Measurements from ENCODE around the gene NEDD8.
"Not testable (repeated sequence)": the region's sequence is repeated elsewhere in the genome, so short reads cannot be mapped to it uniquely, and the experiment has no call there.

The NEDD8 gene

DNA sequence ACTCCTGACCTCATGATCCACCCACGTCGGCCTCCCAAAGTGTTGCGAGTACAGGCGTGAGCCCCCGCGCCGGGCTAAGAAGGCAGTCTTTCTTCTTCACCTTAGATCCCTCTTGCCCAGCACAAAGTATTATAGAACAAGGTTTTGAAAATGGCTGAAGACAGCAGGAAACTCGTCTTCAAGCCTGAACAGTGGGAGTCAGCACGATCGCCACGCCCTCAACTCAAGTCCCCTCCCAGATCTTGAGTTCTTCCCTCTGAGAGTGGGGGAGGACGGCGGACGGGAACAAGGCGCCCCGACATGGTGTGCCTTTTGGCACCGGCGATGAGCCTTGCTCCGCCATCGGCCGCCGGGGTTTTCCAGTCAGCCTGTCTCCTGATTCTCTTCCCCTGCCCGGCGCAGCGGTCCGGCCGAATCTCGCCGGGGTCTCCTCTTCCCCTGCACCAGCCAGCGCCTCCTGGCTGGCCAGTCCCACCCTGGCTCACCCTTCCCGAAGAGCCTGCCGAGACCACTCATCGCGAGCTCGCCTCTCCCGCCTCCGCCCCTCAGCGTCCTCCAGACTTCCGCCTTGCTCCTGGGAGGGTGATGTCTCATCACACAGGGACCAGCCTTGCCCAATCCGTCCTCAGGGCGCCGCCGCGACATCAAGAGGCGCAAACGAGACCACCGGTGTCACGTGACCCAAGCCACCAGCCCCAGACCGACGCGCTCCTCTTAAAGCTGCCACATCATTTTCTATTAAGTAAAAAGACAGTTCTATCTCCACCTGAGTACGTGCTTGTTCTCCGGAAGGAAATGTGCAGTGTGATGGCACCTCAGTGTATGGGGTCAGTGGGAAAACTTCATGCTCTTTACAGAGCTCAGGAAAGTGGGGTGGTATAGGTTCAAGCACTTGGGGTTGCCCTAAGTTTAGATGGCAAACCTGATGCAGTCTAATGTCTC, 19.0 kb downstream of the NEDD8 start, which contains the start of gene CHMP4A:
TSS of gene CHMP4A (minus strand) at position 565 of the 942 bp plus-strand sequence. CDS start at position 516, 49 bp downstream.
- Histone ChIP-seq H3K27ac (ENCODE audit: low read depth, low read length) (peak within 1 kb of the TSS; percentile 97), H3K4me3 (ENCODE audit: low read depth in 1 of 2, low read length in 2 of 2) (peak within 1 kb of the TSS; percentile 78 to 93), H3K4me1 (ENCODE audit: control insufficient read depth in 1 of 2, insufficient read depth in 2 of 2, low read length in 2 of 2) (peaks cover 16 to 21% of the 10 kb centered on the region in 2 donors), H3K27me3 (ENCODE audit: control insufficient read depth in 1 of 2, insufficient read depth in 2 of 2, low read length in 2 of 2) (no peaks in the 10 kb centered on the region), H3K9ac (ENCODE audit: low read depth in 1 of 2, low read length in 2 of 2) (peak within 1 kb of the TSS; percentile 90 to 95), H3K36me3 (ENCODE audit: control insufficient read depth in 1 of 2, insufficient read depth in 2 of 2, low read length in 2 of 2) (peaks cover 16 to 42% of the 10 kb centered on the region in 2 donors), H3K9me3 (ENCODE audit: control insufficient read depth in 1 of 2, low read length in 2 of 2) (no peaks in the 10 kb centered on the region)

DNA sequence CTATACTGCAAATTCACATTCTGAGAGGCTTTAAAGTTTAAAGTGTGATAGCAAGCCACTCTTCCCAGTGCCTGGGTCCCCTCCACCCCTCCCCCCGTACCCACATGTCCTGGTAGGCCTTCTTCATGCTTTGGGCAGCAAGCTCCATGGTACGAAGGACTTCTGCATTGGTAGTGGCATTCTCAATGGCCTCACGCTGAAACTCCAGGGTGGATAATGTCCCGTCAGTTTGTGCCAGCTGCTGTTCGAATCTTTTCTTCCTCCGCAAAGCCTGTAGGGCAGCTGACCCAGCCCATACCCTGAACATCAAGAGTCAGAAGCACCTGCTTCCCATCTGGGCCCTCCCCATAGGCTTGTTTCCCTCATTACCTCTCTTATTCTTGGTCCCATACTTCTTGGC, 20.9 kb downstream of the NEDD8 start:
- peaks cover 34 to 51% of the 10 kb centered on the region in 2 donors for H3K36me3 ChIP-seq (ENCODE audit: control insufficient read depth in 1 of 2, insufficient read depth in 2 of 2, low read length in 2 of 2)
- H3K4me3 ChIP-seq (ENCODE audit: low read depth in 1 of 2, low read length in 2 of 2) = no peak overlapping the region
- no peaks in the 10 kb centered on the region for H3K27me3 ChIP-seq (ENCODE audit: control insufficient read depth in 1 of 2, insufficient read depth in 2 of 2, low read length in 2 of 2)
- peaks cover 14 to 20% of the 10 kb centered on the region in 2 donors for H3K4me1 ChIP-seq (ENCODE audit: control insufficient read depth in 1 of 2, insufficient read depth in 2 of 2, low read length in 2 of 2)
- no peaks in the 10 kb centered on the region for H3K9me3 ChIP-seq (ENCODE audit: control insufficient read depth in 1 of 2, low read length in 2 of 2)
- no peak overlapping the region for H3K9ac ChIP-seq (ENCODE audit: low read depth in 1 of 2, low read length in 2 of 2)
- H3K27ac ChIP-seq (ENCODE audit: low read depth, low read length) = no peak overlapping the region

DNA sequence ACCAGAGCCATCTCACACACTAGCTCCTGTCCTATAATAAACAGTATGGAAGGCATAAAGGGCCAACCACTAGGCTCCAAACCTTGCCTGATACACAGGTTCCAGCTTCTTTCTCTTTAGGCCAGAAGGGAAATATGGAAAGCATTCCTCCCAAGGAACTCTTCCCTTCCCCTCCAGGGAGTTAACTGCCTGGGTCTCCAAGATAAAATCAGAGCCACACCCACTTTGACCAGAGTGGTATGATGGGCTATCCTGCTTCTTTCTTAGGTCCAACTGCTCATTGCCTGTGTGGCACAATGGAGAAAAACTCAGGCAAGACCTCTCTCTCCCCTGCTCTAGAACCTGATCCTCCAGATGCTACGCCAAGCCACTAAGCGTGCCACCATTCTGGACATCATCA, 24.5 kb downstream of the NEDD8 start:
- H3K9ac ChIP-seq (ENCODE audit: low read depth in 1 of 2, low read length in 2 of 2) = no peak overlapping the region
- H3K4me3 ChIP-seq (ENCODE audit: low read depth in 1 of 2, low read length in 2 of 2) = no peak overlapping the region
- H3K9me3 ChIP-seq (ENCODE audit: control insufficient read depth in 1 of 2, low read length in 2 of 2) = no peaks in the 10 kb centered on the region
- H3K36me3 ChIP-seq (ENCODE audit: control insufficient read depth in 1 of 2, insufficient read depth in 2 of 2, low read length in 2 of 2) = peaks cover 41 to 72% of the 10 kb centered on the region in 2 donors
- no peak overlapping the region for H3K27ac ChIP-seq (ENCODE audit: low read depth, low read length)
- H3K27me3 ChIP-seq (ENCODE audit: control insufficient read depth in 1 of 2, insufficient read depth in 2 of 2, low read length in 2 of 2) = no peaks in the 10 kb centered on the region
- no peaks in the 10 kb centered on the region for H3K4me1 ChIP-seq (ENCODE audit: control insufficient read depth in 1 of 2, insufficient read depth in 2 of 2, low read length in 2 of 2)

GRCh38 chr14:24207104-24207551, 25.0 kb downstream of the NEDD8 start:
- no peak overlapping the region for H3K27ac ChIP-seq (ENCODE audit: low read depth, low read length)
- peaks cover 41 to 72% of the 10 kb centered on the region in 2 donors for H3K36me3 ChIP-seq (ENCODE audit: control insufficient read depth in 1 of 2, insufficient read depth in 2 of 2, low read length in 2 of 2)
- H3K9me3 ChIP-seq (ENCODE audit: control insufficient read depth in 1 of 2, low read length in 2 of 2) = no peaks in the 10 kb centered on the region

GRCh38 chr14:24206260-24207103, 25.7 kb downstream of the NEDD8 start:
- no peaks in the 10 kb centered on the region for H3K4me1 ChIP-seq (ENCODE audit: control insufficient read depth in 1 of 2, insufficient read depth in 2 of 2, low read length in 2 of 2)
- H3K36me3 ChIP-seq (ENCODE audit: control insufficient read depth in 1 of 2, insufficient read depth in 2 of 2, low read length in 2 of 2) = peaks cover 41 to 72% of the 10 kb centered on the region in 2 donors
- H3K27me3 ChIP-seq (ENCODE audit: control insufficient read depth in 1 of 2, insufficient read depth in 2 of 2, low read length in 2 of 2) = no peaks in the 10 kb centered on the region
- H3K4me3 ChIP-seq (ENCODE audit: low read depth in 1 of 2, low read length in 2 of 2) = no peak overlapping the region
- H3K9ac ChIP-seq (ENCODE audit: low read depth in 1 of 2, low read length in 2 of 2) = no peak overlapping the region
- H3K27ac ChIP-seq (ENCODE audit: low read depth, low read length) = no peak overlapping the region
- no peaks in the 10 kb centered on the region for H3K9me3 ChIP-seq (ENCODE audit: control insufficient read depth in 1 of 2, low read length in 2 of 2)

More at GRCh38 chr14:24207104-24207551, 25.0 kb downstream of the NEDD8 start:
- H3K9ac ChIP-seq (ENCODE audit: low read depth in 1 of 2, low read length in 2 of 2) = no peak overlapping the region
- no peak overlapping the region for H3K4me3 ChIP-seq (ENCODE audit: low read depth in 1 of 2, low read length in 2 of 2)
- no peaks in the 10 kb centered on the region for H3K4me1 ChIP-seq (ENCODE audit: control insufficient read depth in 1 of 2, insufficient read depth in 2 of 2, low read length in 2 of 2)
- no peaks in the 10 kb centered on the region for H3K27me3 ChIP-seq (ENCODE audit: control insufficient read depth in 1 of 2, insufficient read depth in 2 of 2, low read length in 2 of 2)

DNA sequence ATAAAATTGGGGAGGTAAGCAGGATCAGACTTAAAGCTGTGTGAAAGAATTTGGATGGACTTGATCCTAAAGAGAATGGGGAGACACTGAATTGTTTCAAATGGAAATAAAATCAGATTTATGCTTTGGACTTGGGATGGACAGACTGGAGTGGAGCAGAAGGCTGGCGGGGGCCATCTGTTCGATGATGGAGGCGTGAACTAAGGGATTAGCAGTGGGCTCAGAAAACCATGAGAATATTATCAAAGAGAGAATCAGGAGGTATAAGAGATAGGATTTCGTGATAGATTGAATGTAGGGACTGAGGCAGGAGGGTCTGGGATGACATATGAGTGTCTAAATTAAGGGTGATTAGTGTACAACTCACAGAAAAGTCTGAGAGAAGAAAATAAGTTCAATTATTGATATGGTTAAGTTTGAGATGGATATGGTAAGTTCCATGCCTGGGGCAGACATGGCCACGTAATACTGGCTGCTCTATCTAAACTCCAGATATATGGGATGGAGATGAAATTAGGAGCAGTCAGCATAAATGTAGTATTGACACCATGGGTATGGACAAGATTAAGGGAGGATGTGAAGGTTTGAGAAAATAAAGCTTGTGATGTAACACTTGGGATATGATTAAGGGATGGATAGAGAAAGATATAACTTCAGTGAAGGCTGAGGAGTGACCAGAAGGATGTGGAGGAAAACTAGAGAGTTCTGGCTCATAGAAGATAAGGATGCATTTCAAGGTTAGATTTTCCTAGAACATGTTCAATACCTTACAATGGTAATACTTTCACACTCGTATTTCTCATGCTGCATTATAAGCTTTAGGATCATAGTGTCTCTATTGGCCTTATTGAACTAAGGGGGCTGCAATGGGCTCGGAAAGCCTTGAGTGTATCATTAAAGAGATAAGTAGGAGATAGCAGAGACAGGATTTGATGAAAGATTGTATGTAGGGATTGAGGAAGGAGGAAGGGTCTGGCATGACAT, 27.7 kb downstream of the NEDD8 start:
- Histone ChIP-seq H3K4me1 (ENCODE audit: control insufficient read depth in 1 of 2, insufficient read depth in 2 of 2, low read length in 2 of 2) (no peaks in the 10 kb centered on the region), H3K9ac (ENCODE audit: low read depth in 1 of 2, low read length in 2 of 2) (no peak overlapping the region), H3K27ac (ENCODE audit: low read depth, low read length) (no peak overlapping the region), H3K4me3 (ENCODE audit: low read depth in 1 of 2, low read length in 2 of 2) (no peak overlapping the region), H3K27me3 (ENCODE audit: control insufficient read depth in 1 of 2, insufficient read depth in 2 of 2, low read length in 2 of 2) (no peaks in the 10 kb centered on the region), H3K9me3 (ENCODE audit: control insufficient read depth in 1 of 2, low read length in 2 of 2) (no peaks in the 10 kb centered on the region), H3K36me3 (ENCODE audit: control insufficient read depth in 1 of 2, insufficient read depth in 2 of 2, low read length in 2 of 2) (peaks cover 31 to 55% of the 10 kb centered on the region in 2 donors)

DNA sequence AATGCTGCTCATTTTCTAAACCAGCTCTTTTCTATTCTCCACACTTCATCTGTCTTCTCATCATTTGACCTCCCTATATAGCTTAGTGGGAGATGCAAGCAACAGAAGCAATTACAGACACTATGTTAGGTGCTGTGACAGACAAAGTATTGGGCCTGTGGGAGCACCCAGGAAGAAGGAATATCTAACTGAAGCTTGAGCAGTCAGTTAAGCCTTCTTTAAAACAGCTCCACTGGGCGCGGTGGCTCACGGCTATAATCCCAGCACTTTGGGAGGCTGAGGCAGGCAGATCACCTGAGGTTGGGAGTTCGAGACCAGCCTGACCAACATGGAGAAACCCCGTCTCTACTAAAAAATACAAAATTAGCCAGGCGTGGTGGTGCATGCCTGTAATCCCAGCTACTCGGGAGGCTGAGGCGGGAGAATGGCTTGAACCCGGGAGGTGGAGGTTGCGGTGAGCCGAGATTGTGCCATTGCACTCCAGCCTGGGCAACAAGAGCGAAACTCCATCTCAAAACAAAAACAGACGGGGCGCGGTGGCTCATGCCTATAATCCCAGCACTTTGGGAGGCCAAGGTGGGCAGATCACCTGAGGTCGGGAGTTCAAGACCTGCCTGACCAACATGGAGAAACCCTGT, 28.8 kb downstream of the NEDD8 start:
- not testable (repeated sequence) for H3K4me1 ChIP-seq (ENCODE audit: control insufficient read depth in 1 of 2, insufficient read depth in 2 of 2, low read length in 2 of 2); H3K4me3 ChIP-seq (ENCODE audit: low read depth in 1 of 2, low read length in 2 of 2); H3K9ac ChIP-seq (ENCODE audit: low read depth in 1 of 2, low read length in 2 of 2); H3K27ac ChIP-seq (ENCODE audit: low read depth, low read length); H3K27me3 ChIP-seq (ENCODE audit: control insufficient read depth in 1 of 2, insufficient read depth in 2 of 2, low read length in 2 of 2); H3K9me3 ChIP-seq (ENCODE audit: control insufficient read depth in 1 of 2, low read length in 2 of 2)
- peaks cover 28 to 45% of the 10 kb centered on the region in 2 donors for H3K36me3 ChIP-seq (ENCODE audit: control insufficient read depth in 1 of 2, insufficient read depth in 2 of 2, low read length in 2 of 2)

- not testable (repeated sequence) for H3K4me3 ChIP-seq (ENCODE audit: low read depth in 1 of 2, low read length in 2 of 2); H3K9ac ChIP-seq (ENCODE audit: low read depth in 1 of 2, low read length in 2 of 2); H3K27ac ChIP-seq (ENCODE audit: low read depth, low read length); H3K4me1 ChIP-seq (ENCODE audit: control insufficient read depth in 1 of 2, insufficient read depth in 2 of 2, low read length in 2 of 2); H3K9me3 ChIP-seq (ENCODE audit: control insufficient read depth in 1 of 2, low read length in 2 of 2); H3K27me3 ChIP-seq (ENCODE audit: control insufficient read depth in 1 of 2, insufficient read depth in 2 of 2, low read length in 2 of 2)
- H3K36me3 ChIP-seq (ENCODE audit: control insufficient read depth in 1 of 2, insufficient read depth in 2 of 2, low read length in 2 of 2) = peaks cover 19 to 37% of the 10 kb centered on the region in 2 donors
Observed at GRCh38 chr14:24202538-24202937, 29.6 kb downstream of the NEDD8 start.

Data from duodenal mucosa (tissue), 2 donors.